COLO668 (cell line): ENCODE measurements around the gene ATP2B3.

Source experiments
- DNase-seq: peaks from one replicate; lab custom pipeline; 2025; ENCODE audit not compliant: unreplicated experiment; lab: John Stamatoyannopoulos, UW

Gene ATP2B3

GRCh38 chrX:153564047-153564606 is 46.7 kb downstream of the ATP2B3 start:
- peak; percentile 62 for DNase-seq

- no peak for DNase-seq
Measured at GRCh38 chrX:153565996-153566580, 48.6 kb downstream of the ATP2B3 start.

GRCh38 chrX:153568451-153569011 is 51.1 kb downstream of the ATP2B3 start:
- no peak for DNase-seq

GRCh38 chrX:153569475-153569874 is 52.0 kb downstream of the ATP2B3 start:
- no peak for DNase-seq

DNA sequence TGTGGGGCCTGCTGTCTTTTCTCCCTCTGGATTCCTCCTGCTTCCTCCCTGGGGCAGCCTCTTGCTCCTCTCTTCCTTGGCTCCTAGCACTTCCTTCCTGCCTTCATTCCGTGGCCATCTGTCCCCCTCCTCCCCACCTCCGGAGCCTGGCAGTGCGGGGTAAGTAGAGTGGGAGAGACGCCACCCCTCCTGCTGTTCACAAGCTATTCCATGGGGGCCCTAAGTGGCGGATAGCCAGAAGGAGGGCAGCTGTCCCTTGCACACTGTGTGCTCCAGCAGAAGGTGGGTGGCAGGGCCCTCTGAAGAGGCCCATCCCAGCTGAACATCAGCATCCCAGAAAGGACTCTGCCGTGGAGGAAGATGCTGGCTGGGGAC is 54.1 kb downstream of the ATP2B3 start:
- no peak for DNase-seq

DNA sequence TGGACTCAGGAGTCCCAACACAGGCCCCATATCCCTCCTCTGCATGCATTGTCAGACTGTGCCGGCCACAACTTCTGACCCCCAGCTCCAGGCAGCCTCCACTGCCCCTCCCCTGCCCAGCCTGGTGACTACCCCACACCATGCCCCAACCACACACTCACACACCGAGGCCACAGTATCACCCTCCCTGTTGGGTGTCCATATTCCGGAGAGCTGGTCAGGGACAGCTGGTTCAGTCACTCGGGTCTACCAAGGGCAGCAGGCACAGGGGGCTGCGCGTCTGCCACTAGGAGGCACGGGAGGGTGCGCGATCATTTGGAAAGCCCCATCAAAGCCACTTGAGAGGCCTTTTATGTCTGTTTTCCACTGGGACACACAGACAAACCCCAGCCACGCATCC is 55.2 kb downstream of the ATP2B3 start:
- DNase-seq, result no peak

GRCh38 chrX:153573984-153574383 is 56.5 kb downstream of the ATP2B3 start:
- no peak for DNase-seq

GRCh38 chrX:153576239-153576870 is 58.9 kb downstream of the ATP2B3 start:
- no peak for DNase-seq

GRCh38 chrX:153576961-153577360 is 59.5 kb downstream of the ATP2B3 start:
- DNase-seq, result no peak

DNA sequence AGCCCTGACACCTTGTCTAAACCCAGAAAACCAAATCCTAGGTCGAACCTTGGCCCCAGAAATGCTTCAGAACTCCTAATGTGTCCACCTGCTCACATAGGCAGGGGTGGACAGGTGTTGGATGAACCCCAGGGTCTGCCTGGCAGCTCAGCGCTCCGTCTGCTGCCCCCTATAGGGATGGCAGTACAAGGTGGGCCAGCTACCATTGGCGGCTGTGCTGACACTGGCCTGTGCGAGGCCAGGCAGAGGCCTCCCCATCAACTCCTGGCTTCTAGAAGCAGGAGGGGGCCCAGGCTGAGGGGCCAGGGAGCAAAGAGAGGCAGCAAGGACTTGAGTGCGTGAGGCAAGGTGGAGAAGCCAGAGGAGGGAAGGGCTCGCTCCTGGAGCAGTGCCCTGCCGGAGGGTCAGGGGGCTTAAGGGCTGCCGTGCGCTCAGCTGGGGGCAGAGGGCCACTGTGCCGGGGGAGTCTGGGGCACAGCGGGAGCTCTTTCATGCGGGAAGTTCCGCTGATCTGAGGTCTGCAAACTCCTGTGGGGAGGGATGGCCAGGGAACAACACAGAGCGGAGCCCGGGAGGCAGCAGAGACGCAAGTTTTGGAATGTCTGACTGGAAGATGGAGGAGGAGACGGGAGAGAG is 60.9 kb downstream of the ATP2B3 start:
- no peak for DNase-seq

DNA sequence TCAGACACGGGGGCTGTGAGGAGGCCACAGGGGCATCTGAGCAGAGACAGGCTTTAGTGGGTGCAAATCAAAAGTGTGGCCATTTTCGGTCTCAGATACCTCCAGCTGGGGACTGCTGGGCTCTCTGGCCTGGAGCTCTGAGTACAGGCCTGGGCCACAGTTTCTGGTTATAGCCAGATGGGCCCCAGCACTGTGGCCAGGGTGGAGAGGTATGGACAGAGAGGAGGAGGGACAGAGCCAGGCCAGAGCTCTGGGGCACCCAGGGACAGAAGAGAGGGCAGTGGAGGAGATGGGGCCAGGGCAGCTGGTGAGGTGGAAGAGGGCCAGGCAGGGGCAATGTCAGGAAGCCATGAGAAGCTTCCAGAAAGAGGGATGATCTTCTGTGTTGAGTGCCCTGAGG is 61.4 kb downstream of the ATP2B3 start:
- DNase-seq, result no peak

DNA sequence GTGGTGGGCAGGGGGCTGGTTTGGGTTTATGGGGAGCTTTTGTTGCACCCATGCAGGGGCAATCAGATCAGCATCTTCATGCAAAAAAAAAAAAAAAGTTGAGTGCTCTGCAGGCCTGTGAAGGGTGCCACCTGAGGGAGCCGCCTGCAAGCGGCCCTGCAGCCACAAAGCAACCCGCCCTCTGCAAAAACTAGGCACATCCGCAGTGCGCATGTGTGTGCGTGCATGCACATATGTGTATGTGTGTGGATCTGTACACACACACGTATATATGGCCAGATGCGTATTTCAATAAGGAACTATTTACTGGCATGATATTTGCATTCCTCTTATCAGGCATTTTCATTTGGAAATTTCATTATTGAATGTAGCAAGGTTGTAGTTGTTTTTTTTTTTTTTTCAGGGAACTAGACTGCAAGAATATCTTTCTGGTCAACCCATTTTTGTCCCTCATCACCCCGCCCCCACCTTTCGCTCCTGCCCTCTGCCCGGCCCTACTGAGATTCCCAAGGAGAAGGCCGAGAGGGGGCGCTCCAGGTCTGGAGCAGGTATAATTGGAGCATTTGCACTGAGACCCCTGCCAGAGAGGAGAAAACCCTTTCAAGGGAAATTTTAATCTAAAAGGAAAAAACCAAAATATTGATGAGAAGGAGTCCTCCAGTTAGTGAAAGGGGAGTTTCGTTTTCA is 63.4 kb downstream of the ATP2B3 start:
- DNase-seq, result peak; percentile 39

DNA sequence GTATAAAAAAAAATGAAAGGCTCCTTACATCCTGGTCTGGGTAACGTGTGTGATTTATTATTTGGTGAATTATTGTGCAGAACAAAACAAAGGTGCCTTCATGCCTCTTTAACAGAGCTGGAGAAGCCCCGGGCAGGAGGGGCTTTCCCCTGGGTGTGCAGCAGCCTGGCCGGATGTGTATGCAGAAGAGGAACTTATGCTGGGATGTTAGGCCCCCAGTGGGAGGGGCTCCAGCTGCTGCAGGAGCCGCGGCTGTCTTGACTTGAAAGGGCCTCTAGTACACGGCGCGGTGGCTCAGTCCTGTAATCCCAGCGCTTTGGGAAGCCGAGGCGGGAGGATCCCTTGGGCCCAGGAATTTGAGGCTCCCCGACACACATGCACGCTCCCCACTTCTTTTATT is 65.5 kb downstream of the ATP2B3 start:
- peak; percentile 25 for DNase-seq

GRCh38 chrX:153583433-153583832 is 66.0 kb downstream of the ATP2B3 start:
- no peak for DNase-seq

DNA sequence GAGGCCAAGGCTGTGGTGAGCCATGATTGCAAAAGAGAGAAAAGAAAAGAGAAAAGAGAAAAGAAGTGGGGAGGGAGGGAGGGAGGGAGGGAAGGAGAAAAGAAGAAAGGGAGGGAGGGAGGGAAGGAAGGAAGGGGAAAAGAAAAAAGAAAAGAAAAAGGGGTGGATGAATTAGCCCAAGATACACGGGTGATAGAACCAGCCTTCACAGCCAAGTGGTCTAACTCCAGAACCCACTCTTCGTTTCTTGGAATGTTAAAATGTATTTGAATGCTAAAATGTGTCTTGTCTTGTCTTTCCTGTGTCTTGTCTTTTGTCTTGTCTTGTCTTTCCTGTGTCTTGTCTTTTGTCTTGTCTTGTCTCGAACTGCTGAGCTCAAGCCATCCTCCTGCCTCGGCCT is 68.4 kb downstream of the ATP2B3 start:
- no peak for DNase-seq

DNA sequence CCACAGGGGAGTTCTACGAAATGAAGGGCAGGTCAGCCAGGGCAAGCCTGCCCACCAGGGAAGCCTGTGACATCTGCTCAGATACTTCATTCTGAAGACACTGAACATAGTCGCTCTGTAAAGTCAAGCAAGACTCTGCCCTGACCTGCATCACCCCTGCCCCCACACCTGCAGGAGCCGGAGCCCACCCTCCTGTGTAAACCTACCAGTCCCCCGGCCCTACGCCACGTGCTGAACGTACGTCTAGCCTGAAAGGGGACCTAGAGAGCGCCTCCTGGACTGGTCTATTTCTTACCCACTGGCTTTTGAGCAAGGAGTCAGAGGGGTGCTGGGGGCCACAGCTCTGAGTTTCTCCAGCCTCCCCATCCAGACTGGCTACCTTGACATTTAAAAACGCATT is 69.9 kb downstream of the ATP2B3 start:
- no peak for DNase-seq

GRCh38 chrX:153588021-153588781 is 70.8 kb downstream of the ATP2B3 start:
- DNase-seq, result no peak

DNA sequence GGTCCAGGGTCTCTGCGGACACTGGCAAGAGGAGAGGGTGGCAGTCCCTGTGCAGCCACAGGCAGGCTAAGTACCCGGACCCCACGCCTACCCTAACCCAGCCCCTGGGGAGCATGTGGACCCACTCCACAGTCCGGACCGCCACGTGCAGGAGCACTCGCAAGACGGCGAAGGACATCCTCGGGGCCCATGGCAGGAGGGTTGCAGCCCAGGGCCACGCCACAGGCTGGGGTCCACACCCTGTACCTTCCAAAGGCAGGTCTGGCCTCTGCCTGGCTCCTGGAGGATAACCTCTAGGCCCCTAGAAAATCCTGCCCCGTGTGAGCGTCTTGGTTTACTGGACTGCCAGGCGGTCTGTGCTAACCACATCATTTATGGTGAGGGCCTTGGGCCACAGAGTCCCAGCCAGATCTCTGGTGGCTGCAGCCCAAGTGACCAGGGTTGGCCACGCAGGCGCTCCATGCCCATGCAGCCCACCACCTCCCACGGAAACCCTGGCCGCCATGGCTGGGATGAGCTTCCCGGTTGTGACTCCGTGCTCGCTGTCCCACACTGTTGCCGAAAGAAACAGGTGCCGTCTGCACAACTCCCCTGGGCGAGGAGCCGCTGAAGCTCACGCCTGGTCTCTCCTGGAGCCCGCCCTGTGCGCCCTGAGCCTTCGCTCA is 71.5 kb downstream of the ATP2B3 start:
- no peak for DNase-seq

- DNase-seq, result peak; percentile 71
Measured at GRCh38 chrX:153590961-153591956, 73.8 kb downstream of the ATP2B3 start.
